ENCODE data around the gene DOCK1.

- no peak for TF ChIP-seq CTCF (IDR thresholded peaks at IDR 0.05; ENCODE audit: borderline replicate concordance, extremely low read depth, low read length, poor library complexity, severe bottlenecking)
- TF ChIP-seq EZH2 (IDR thresholded peaks at IDR 0.05; ENCODE audit: borderline replicate concordance, low read depth, low read length, severe bottlenecking): no peak
These were observed 329.1 kb downstream of the DOCK1 start for GRCh38 chr10:127234306-127234800.

Measured in DND-41 (cell line).